ENCODE results near the gene IRF8.

Gene IRF8

GRCh38 chr16:85948616-85949265 lies 49.8 kb downstream of the IRF8 start:
- H3K27me3 ChIP-seq: peaks cover 0 to 67% of the 10 kb centered on the region in 2 donors
- no peak overlapping the region for H3K27ac ChIP-seq
- intact Hi-C loops (cut with DNase I; ENCODE audit: low total_unique reads): no loop called here
- no peaks in the 10 kb centered on the region for H3K9me3 ChIP-seq
- H3K4me1 ChIP-seq: no peaks in the 10 kb centered on the region
- H3K4me3 ChIP-seq: no peak overlapping the region
- no peak for DNase-seq
- TF ChIP-seq, protein P1, sequence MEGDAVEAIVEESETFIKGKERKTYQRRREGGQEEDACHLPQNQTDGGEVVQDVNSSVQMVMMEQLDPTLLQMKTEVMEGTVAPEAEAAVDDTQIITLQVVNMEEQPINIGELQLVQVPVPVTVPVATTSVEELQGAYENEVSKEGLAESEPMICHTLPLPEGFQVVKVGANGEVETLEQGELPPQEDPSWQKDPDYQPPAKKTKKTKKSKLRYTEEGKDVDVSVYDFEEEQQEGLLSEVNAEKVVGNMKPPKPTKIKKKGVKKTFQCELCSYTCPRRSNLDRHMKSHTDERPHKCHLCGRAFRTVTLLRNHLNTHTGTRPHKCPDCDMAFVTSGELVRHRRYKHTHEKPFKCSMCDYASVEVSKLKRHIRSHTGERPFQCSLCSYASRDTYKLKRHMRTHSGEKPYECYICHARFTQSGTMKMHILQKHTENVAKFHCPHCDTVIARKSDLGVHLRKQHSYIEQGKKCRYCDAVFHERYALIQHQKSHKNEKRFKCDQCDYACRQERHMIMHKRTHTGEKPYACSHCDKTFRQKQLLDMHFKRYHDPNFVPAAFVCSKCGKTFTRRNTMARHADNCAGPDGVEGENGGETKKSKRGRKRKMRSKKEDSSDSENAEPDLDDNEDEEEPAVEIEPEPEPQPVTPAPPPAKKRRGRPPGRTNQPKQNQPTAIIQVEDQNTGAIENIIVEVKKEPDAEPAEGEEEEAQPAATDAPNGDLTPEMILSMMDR (IDR thresholded peaks at IDR 0.05): no peak
- H3K36me3 ChIP-seq: no peaks in the 10 kb centered on the region

- intact Hi-C loops (cut with DNase I; ENCODE audit: low total_unique reads): no loop called here
- Histone ChIP-seq H3K4me1 (no peaks in the 10 kb centered on the region), H3K4me3 (no peak overlapping the region), H3K9me3 (no peaks in the 10 kb centered on the region), H3K27ac (no peak overlapping the region), H3K27me3 (peaks cover 0 to 74% of the 10 kb centered on the region in 2 donors), H3K36me3 (no peaks in the 10 kb centered on the region)
- DNase-seq: no peak
- TF ChIP-seq, protein P1 (IDR thresholded peaks at IDR 0.05): no peak
These were observed 51.4 kb downstream of the IRF8 start for GRCh38 chr16:85950136-85950918.

DNA sequence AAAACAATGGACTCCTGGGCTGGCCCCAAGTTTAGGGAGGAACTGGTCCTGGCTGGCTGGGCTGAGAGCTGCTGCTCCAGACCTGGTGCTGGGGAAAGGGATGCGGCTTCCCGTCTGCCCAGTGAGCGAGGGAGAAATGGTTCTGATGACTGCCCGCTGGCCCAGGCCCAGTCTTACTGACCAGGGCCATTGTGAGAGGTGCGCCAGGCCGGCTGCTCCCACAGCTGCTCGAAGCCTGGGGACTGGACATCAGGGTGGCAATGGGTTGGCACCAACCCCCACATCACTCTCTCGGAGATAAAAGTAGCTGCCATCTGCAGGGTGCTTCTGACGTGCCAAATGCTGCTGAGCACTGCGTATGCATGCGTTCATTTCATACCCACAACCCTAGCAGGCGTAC lies 53.2 kb downstream of the IRF8 start:
- H3K9me3 ChIP-seq: no peaks in the 10 kb centered on the region
- no peak for DNase-seq
- H3K27ac ChIP-seq: no peak overlapping the region
- no peak overlapping the region for H3K4me3 ChIP-seq
- H3K36me3 ChIP-seq: no peaks in the 10 kb centered on the region
- no peaks in the 10 kb centered on the region for H3K4me1 ChIP-seq
- TF ChIP-seq, protein P1 (IDR thresholded peaks at IDR 0.05): no peak
- H3K27me3 ChIP-seq: peaks cover 0 to 75% of the 10 kb centered on the region in 2 donors
- intact Hi-C loops (cut with DNase I; ENCODE audit: low total_unique reads): no loop called here

GRCh38 chr16:85952811-85953210 lies 53.8 kb downstream of the IRF8 start:
- H3K27me3 ChIP-seq: peaks cover 0 to 73% of the 10 kb centered on the region in 2 donors
- intact Hi-C loops (cut with DNase I; ENCODE audit: low total_unique reads): no loop called here

GRCh38 chr16:85954927-85955519 lies 56.1 kb downstream of the IRF8 start:
- Histone ChIP-seq H3K27me3 (peaks cover 0 to 64% of the 10 kb centered on the region in 2 donors), H3K36me3 (no peaks in the 10 kb centered on the region), H3K9me3 (no peaks in the 10 kb centered on the region), H3K4me3 (no peak overlapping the region), H3K4me1 (no peaks in the 10 kb centered on the region), H3K27ac (no peak overlapping the region)
- intact Hi-C loops (cut with DNase I; ENCODE audit: low total_unique reads): no loop called here
- TF ChIP-seq, protein P1 (IDR thresholded peaks at IDR 0.05): no peak
- DNase-seq: no peak

More at GRCh38 chr16:85952811-85953210, 53.8 kb downstream of the IRF8 start:
- Histone ChIP-seq H3K4me3 (no peak overlapping the region), H3K27ac (no peak overlapping the region), H3K4me1 (no peaks in the 10 kb centered on the region), H3K36me3 (no peaks in the 10 kb centered on the region), H3K9me3 (no peaks in the 10 kb centered on the region)
- TF ChIP-seq, protein P1 (IDR thresholded peaks at IDR 0.05): no peak
- DNase-seq: no peak
